Stimulated activated memory B cell treated with anti-CD40 and anti-IgM and Interleukin-4, amounts not matched to agents 10 μg/mL and 1 μg/mL and 100 μg/mL, for 72 hours (primary cell): ENCODE measurements around the gene UPF1.

Source experiments
- ATAC-seq: fragments of 150-1000 bp; cut with Tn5 transposase; 2 replicates; pipeline ENCODE4 v1.10.0; 2021
- H3K27ac Mint-ChIP-seq: one replicate; pipeline ENCODE4 v1.8.0; 2022; ENCODE audit warnings: mild to moderate bottlenecking, mixed read lengths
- H3K27me3 Mint-ChIP-seq: one replicate; pipeline ENCODE4 v1.8.0; 2022; ENCODE audit warnings: mixed read lengths
- H3K36me3 Mint-ChIP-seq: one replicate; pipeline ENCODE4 v1.8.0; 2022; ENCODE audit warnings: mixed read lengths
- H3K4me1 Mint-ChIP-seq: one replicate; pipeline ENCODE4 v1.8.0; 2022; ENCODE audit warnings: mixed read lengths
- H3K4me3 Mint-ChIP-seq: one replicate; pipeline ENCODE4 v1.8.0; 2022; ENCODE audit warnings: mild to moderate bottlenecking, moderate library complexity, mixed read lengths
- H3K9me3 Mint-ChIP-seq: one replicate; pipeline ENCODE4 v1.8.0; 2022; ENCODE audit warnings: mixed read lengths

Gene UPF1

GRCh38 chr19:18855647-18856384 lies 24.1 kb downstream of the UPF1 start:
- Mint-ChIP-seq H3K27ac (no peak overlapping the region), H3K36me3 (peaks cover 70% of the 10 kb centered on the region), H3K9me3 (no peaks in the 10 kb centered on the region), H3K27me3 (no peaks in the 10 kb centered on the region), H3K4me3 (no peak overlapping the region), H3K4me1 (peaks cover 9% of the 10 kb centered on the region)
- ATAC-seq = no peak

DNA sequence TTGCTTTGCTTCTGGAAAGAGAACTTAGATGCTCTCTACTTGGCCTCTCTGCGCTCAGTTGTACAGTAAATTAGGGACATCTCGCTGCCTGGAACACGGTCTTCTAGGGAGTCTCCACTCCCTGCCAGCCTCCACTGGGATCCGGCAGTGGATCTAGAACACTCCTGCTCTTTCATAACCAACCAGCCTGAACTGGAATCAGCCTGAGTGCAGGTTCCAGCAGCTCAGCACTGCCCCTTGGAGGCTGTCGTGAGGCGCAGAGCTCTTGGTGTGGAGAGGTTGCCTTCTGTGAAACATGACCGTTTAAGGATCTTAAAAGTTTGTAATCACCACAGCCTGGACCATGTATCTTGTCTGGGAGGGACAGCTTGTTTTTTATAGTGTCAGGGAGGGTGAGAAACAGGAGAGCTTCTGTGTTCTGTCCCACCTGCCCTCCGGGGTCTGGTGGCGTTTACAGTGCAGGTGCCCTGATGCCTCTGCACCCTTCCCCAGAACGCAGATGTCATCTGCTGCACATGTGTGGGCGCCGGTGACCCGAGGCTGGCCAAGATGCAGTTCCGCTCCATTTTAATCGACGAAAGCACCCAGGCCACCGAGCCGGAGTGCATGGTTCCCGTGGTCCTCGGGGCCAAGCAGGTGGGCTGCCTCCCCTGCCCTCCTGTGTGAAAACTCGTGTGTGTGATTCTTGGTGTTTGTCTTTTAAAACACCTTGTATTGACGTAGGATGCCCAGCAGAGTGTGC lies 24.8 kb downstream of the UPF1 start:
- Mint-ChIP-seq H3K4me3 (no peak overlapping the region), H3K9me3 (no peaks in the 10 kb centered on the region), H3K36me3 (peaks cover 73% of the 10 kb centered on the region), H3K27ac (no peak overlapping the region), H3K4me1 (peaks cover 12% of the 10 kb centered on the region), H3K27me3 (no peaks in the 10 kb centered on the region)
- ATAC-seq = no peak

GRCh38 chr19:18857223-18857622 lies 25.5 kb downstream of the UPF1 start:
- no peaks in the 10 kb centered on the region for H3K27me3 Mint-ChIP-seq
- H3K4me1 Mint-ChIP-seq = peaks cover 14% of the 10 kb centered on the region
- no peak overlapping the region for H3K27ac Mint-ChIP-seq
- H3K4me3 Mint-ChIP-seq = no peak overlapping the region
- ATAC-seq = no peak
- H3K36me3 Mint-ChIP-seq = peaks cover 74% of the 10 kb centered on the region
- no peaks in the 10 kb centered on the region for H3K9me3 Mint-ChIP-seq

DNA sequence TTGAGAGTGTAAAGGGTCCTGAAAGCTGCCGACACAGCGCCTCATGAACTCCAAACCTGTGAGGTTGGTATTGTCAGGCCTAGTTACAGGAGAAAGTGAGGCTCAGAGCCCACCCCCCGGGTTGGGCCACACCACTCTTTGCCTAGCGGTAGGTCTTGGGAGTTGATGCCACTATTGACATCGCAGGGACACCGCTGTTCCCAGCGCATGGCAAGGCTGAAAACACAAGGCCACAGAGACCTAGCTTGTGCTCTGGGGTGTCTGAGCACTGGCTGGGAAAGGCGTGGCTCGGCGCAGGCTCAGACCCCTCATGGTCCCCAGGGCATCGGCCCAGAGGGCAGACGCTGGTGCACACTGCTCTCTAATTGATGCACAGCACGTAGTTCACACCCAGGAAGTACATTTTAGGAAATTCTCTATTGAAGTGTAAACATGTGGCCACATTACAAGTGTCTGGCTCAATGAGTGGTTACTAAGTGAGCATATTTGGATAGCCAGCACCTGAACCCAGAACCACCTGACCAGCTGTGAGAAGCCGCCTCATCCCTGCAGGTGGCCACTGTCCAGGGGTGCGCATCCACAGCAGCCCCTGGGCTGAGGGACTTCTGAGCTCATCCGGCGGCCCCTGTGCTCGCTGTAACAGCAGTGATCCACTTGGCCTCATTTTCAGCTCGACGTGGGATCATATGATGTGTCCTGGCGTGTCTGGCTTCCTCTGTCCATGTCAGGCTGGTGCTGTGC lies 27.3 kb downstream of the UPF1 start:
- ATAC-seq = no peak
- no peaks in the 10 kb centered on the region for H3K9me3 Mint-ChIP-seq
- no peak overlapping the region for H3K27ac Mint-ChIP-seq
- H3K36me3 Mint-ChIP-seq = peaks cover 73% of the 10 kb centered on the region
- no peak overlapping the region for H3K4me3 Mint-ChIP-seq
- no peaks in the 10 kb centered on the region for H3K27me3 Mint-ChIP-seq
- peaks cover 14% of the 10 kb centered on the region for H3K4me1 Mint-ChIP-seq

DNA sequence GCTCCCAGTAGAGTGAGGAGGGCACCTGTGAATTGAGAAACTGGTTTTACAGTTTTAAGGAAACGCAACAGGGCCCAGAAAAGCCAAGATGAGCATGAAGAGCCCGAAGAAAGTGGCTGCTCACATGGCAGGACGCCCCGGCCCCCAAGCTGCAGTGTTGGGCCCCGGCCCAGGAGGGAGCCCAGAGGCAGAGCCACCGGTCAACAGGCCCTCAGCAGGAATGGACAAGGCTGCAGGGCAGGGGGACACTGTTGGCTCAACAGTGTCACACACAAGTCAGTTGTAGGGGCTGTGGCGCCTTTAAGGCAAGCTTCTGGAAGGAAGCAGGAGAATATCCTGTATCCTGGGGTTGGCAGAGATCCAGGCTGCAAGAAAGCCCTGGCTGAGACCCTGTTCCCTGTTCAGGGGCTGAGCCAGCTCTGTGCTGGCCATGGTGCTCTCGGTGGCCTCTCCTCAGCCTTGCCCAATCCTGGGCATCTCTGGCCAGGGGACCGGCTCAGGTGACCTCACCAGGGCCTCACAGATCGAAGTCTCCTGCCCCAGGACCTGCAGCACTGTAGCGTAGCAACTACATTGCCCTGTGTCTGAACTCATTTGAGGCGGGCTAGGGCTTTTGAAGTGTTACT lies 28.0 kb downstream of the UPF1 start:
- Mint-ChIP-seq H3K36me3 (peaks cover 73% of the 10 kb centered on the region), H3K4me1 (peaks cover 14% of the 10 kb centered on the region)

GRCh38 chr19:18860302-18860700 lies 28.5 kb downstream of the UPF1 start:
- Mint-ChIP-seq H3K36me3 (peaks cover 74% of the 10 kb centered on the region), H3K27me3 (no peaks in the 10 kb centered on the region), H3K27ac (no peak overlapping the region), H3K4me3 (no peak overlapping the region), H3K9me3 (no peaks in the 10 kb centered on the region), H3K4me1 (peaks cover 14% of the 10 kb centered on the region)
- no peak for ATAC-seq

More for the DNA sequence above, 28.0 kb downstream of the UPF1 start:
- Mint-ChIP-seq H3K27me3 (no peaks in the 10 kb centered on the region), H3K27ac (no peak overlapping the region), H3K4me3 (no peak overlapping the region), H3K9me3 (no peaks in the 10 kb centered on the region)
- no peak for ATAC-seq

DNA sequence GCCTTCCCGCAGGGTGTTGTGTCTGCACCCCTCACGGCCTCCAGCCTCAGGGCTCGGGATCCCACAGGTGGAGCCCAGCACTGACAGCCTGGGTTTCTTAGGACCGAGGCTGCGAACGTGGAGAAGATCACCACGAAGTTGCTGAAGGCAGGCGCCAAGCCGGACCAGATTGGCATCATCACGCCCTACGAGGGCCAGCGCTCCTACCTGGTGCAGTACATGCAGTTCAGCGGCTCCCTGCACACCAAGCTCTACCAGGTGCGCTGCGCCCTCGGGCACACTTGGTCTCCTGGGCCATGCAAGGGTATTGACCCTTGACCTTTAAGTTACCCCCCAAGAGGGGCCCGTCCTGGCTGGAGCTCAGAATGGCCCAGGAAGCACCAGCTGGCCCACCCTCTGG lies 29.0 kb downstream of the UPF1 start:
- Mint-ChIP-seq H3K27ac (no peak overlapping the region), H3K4me1 (peaks cover 14% of the 10 kb centered on the region), H3K27me3 (no peaks in the 10 kb centered on the region), H3K36me3 (peaks cover 72% of the 10 kb centered on the region), H3K4me3 (no peak overlapping the region), H3K9me3 (no peaks in the 10 kb centered on the region)
- ATAC-seq = no peak

GRCh38 chr19:18861235-18861634 lies 29.5 kb downstream of the UPF1 start:
- Mint-ChIP-seq H3K9me3 (no peaks in the 10 kb centered on the region), H3K4me1 (peaks cover 16% of the 10 kb centered on the region), H3K27ac (peak overlapping the region; percentile 69), H3K4me3 (no peak overlapping the region), H3K27me3 (no peaks in the 10 kb centered on the region), H3K36me3 (peaks cover 75% of the 10 kb centered on the region)
- ATAC-seq = peak; percentile 86

GRCh38 chr19:18861917-18862316 lies 30.2 kb downstream of the UPF1 start:
- Mint-ChIP-seq H3K4me3 (no peak overlapping the region), H3K27me3 (no peaks in the 10 kb centered on the region), H3K36me3 (peaks cover 74% of the 10 kb centered on the region), H3K9me3 (no peaks in the 10 kb centered on the region), H3K27ac (peak overlapping the region; percentile 69), H3K4me1 (peaks cover 23% of the 10 kb centered on the region)
- no peak for ATAC-seq

DNA sequence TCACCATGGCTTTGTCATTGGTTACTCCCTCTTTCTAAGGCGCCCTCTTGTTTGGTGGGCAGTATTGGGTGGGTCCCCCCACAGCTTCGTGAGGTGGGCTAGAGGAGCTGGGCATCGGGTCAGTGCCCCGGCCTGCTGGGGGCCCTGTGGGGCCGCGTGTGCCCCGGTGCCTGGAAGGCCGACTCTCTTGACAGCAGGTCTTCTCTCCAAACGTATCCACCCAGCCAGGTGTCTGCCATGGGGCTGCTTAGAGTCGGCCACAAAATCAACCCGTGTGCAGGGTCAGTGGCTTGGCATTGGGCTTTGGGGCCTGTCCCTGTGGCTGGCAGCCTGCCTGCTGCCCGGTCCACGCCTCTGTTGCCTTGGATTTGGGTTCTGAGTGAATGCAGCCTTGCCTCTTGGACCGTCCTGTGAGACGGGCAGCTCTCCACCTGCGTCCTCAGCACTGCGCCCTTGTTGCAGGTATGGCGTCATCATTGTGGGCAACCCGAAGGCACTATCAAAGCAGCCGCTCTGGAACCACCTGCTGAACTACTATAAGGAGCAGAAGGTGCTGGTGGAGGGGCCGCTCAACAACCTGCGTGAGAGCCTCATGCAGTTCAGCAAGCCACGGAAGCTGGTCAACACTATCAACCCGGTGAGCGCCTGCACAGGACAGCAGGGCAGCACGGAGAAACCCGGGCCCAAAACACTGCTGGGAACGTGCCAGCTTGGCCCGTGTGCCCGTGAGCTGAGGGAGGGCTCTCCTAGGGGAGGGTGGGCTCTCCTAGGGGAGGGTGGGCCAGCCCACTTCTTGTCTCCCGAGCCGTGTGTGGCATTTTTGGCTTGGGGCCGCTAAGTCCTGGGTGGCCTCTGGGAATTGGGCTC lies 31.4 kb downstream of the UPF1 start:
- no peaks in the 10 kb centered on the region for H3K27me3 Mint-ChIP-seq
- H3K36me3 Mint-ChIP-seq = peaks cover 76% of the 10 kb centered on the region
- no peak overlapping the region for H3K27ac Mint-ChIP-seq
- peaks cover 25% of the 10 kb centered on the region for H3K4me1 Mint-ChIP-seq
- ATAC-seq = no peak
- H3K4me3 Mint-ChIP-seq = no peak overlapping the region
- H3K9me3 Mint-ChIP-seq = no peaks in the 10 kb centered on the region

GRCh38 chr19:18863843-18864362 lies 32.1 kb downstream of the UPF1 start:
- Mint-ChIP-seq H3K9me3 (no peaks in the 10 kb centered on the region), H3K4me1 (peaks cover 25% of the 10 kb centered on the region), H3K36me3 (peaks cover 75% of the 10 kb centered on the region), H3K27me3 (no peaks in the 10 kb centered on the region), H3K27ac (no peak overlapping the region), H3K4me3 (no peak overlapping the region)
- ATAC-seq = no peak

DNA sequence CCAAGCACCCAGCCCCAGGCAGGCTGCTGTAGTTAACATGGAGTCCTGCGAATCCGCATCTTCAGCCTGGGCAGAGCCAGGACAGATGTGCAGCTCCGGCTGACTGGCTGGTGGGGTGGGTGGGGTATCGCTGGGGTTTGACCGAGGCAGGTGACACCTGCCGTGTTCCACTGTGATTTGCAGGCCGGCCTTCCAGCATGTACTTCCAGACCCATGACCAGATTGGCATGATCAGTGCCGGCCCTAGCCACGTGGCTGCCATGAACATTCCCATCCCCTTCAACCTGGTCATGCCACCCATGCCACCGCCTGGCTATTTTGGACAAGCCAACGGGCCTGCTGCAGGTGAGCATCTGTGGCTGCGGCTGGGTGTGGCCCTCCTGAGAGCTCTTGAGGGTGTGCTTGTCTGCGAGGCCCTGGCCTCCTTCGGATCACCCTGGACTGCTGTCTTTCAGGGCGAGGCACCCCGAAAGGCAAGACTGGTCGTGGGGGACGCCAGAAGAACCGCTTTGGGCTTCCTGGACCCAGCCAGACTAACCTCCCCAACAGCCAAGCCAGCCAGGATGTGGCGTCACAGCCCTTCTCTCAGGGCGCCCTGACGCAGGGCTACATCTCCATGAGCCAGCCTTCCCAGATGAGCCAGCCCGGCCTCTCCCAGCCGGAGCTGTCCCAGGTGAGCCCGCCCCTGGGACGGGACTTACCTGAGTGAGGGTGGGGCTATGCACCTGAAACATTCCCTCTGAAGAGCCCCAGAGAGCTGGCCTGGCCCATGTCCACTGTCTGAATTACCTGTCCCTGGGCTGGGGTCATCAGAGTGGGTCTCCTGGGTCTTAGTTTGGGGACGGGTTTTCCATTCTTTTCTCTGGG lies 33.6 kb downstream of the UPF1 start:
- Mint-ChIP-seq H3K36me3 (peaks cover 75% of the 10 kb centered on the region), H3K27me3 (peaks cover under 1% of the 10 kb centered on the region), H3K9me3 (no peaks in the 10 kb centered on the region), H3K4me1 (peaks cover 25% of the 10 kb centered on the region), H3K4me3 (no peak overlapping the region), H3K27ac (no peak overlapping the region)
- ATAC-seq = no peak

GRCh38 chr19:18865973-18866799 lies 34.4 kb downstream of the UPF1 start:
- Mint-ChIP-seq H3K9me3 (no peaks in the 10 kb centered on the region), H3K36me3 (peaks cover 72% of the 10 kb centered on the region), H3K27me3 (peaks cover 9% of the 10 kb centered on the region), H3K4me1 (peaks cover 24% of the 10 kb centered on the region), H3K4me3 (no peak overlapping the region), H3K27ac (no peak overlapping the region)
- peak; percentile 85 for ATAC-seq
